SU-DHL-6 (cell line): ENCODE results near the gene TGM1.

Experiments used
- H2AFZ ChIP-seq: fragments of 200-600 bp; sonication (generic); 2 replicates; pipeline ENCODE4 v1.6.1; 2014; ENCODE audit warnings: low read depth, mild to moderate bottlenecking, moderate library complexity, mixed read lengths, antibody characterized with exemption, low read length; ENCODE audit not compliant: severe bottlenecking
- H3F3A ChIP-seq: fragments of 200-600 bp; shearing (Covaris generic); 2 replicates; pipeline ENCODE4 v1.6.0; 2016; ENCODE audit warnings: antibody characterized with exemption, mild to moderate bottlenecking; ENCODE audit not compliant: insufficient read depth
- H3K27ac ChIP-seq: fragments of 200-600 bp; sonication (generic); 2 replicates; pipeline ENCODE4 v1.5.1; 2016; ENCODE audit warnings: low read depth, mild to moderate bottlenecking, low read length, moderate library complexity, mixed read lengths
- H3K27me3 ChIP-seq: fragments of 200-600 bp; sonication (generic), shearing (Covaris generic); 2 replicates; pipeline ENCODE4 v1.6.0; 2014; ENCODE audit warnings: mild to moderate bottlenecking, low read length
- H3K36me3 ChIP-seq: fragments of 200-600 bp; sonication (generic); 2 replicates; pipeline ENCODE4 v1.6.1; 2014; ENCODE audit warnings: mild to moderate bottlenecking, low read length, mixed read lengths
- H3K4me2 ChIP-seq: fragments of 300-600, 200-600 bp; shearing (Covaris generic), sonication (generic); 2 replicates; pipeline ENCODE4 v1.6.0; 2014; ENCODE audit warnings: low read length, low read depth, mild to moderate bottlenecking; ENCODE audit not compliant: poor library complexity, severe bottlenecking
- H3K4me3 ChIP-seq: fragments of 200-600 bp; sonication (generic); 2 replicates; pipeline ENCODE4 v1.5.1; 2014; ENCODE audit warnings: antibody characterized with exemption, low read length, mild to moderate bottlenecking, mixed read lengths; ENCODE audit not compliant: insufficient read depth, poor library complexity, severe bottlenecking
- H3K79me2 ChIP-seq: fragments of 200-600 bp; sonication (generic); 2 replicates; pipeline ENCODE4 v1.6.1; 2014; ENCODE audit warnings: mild to moderate bottlenecking, low read length, moderate library complexity; ENCODE audit not compliant: insufficient read depth
- H3K9ac ChIP-seq: fragments of 200-600 bp; sonication (generic); 2 replicates; pipeline ENCODE4 v1.7.0; 2014; ENCODE audit warnings: mild to moderate bottlenecking, low read length
- H3K9me2 ChIP-seq: fragments of 200-600 bp; sonication (generic); replicated peaks from 2 replicates; pipeline ENCODE4 v1.6.1; 2014; ENCODE audit warnings: low read length; ENCODE audit not compliant: insufficient read depth
- H3K9me3 ChIP-seq: fragments of 200-600 bp; sonication (generic); 2 replicates; pipeline ENCODE4 v1.6.1; 2014; ENCODE audit warnings: low read length, mixed read lengths; ENCODE audit not compliant: insufficient read depth
- H4K20me1 ChIP-seq: fragments of 200-600 bp; sonication (generic); 2 replicates; pipeline ENCODE4 v1.6.1; 2014; ENCODE audit warnings: low read depth, mild to moderate bottlenecking, antibody characterized with exemption, low read length, moderate library complexity, mixed read lengths
- EZH2phosphoT487 ChIP-seq: fragments of 200-600 bp; sonication (generic), shearing (Covaris generic); conservative IDR thresholded peaks from 2 replicates; pipeline ENCODE4 v1.6.1; 2018; ENCODE audit warnings: mild to moderate bottlenecking, antibody characterized with exemption, low read length, moderate library complexity, mixed read lengths
- TF ChIP-seq, protein P1 (sequence below): fragments of 200-600 bp; sonication (generic); IDR thresholded peaks from one replicate; pipeline ENCODE4 v1.5.1; 2017; ENCODE audit warnings: antibody characterized with exemption, mild to moderate bottlenecking, low read length, moderate library complexity; ENCODE audit not compliant: insufficient read depth, poor library complexity, severe bottlenecking

Gene TGM1

GRCh38 chr14:24268225-24268624, 5.2 kb upstream of the TGM1 start:
- Histone ChIP-seq H3K4me3 (no peak overlapping the region), H4K20me1 (no peaks in the 10 kb centered on the region), H3K9me3 (no peaks in the 10 kb centered on the region), H3K9ac (no peak overlapping the region), H3K27ac (no peak overlapping the region), H3F3A (peaks cover 11% of the 10 kb centered on the region), H3K4me2 (no peak overlapping the region), H3K36me3 (no peaks in the 10 kb centered on the region), H3K79me2 (0 out of 2 replicates have a peak, but pooled peaks cover 2% of the 10 kb centered on the region), H3K27me3 (no peaks in the 10 kb centered on the region), H3K9me2 (no peaks in the 10 kb centered on the region), H2AFZ (no peak overlapping the region)
- TF ChIP-seq EZH2phosphoT487, result no peak
- TF ChIP-seq, protein P1, sequence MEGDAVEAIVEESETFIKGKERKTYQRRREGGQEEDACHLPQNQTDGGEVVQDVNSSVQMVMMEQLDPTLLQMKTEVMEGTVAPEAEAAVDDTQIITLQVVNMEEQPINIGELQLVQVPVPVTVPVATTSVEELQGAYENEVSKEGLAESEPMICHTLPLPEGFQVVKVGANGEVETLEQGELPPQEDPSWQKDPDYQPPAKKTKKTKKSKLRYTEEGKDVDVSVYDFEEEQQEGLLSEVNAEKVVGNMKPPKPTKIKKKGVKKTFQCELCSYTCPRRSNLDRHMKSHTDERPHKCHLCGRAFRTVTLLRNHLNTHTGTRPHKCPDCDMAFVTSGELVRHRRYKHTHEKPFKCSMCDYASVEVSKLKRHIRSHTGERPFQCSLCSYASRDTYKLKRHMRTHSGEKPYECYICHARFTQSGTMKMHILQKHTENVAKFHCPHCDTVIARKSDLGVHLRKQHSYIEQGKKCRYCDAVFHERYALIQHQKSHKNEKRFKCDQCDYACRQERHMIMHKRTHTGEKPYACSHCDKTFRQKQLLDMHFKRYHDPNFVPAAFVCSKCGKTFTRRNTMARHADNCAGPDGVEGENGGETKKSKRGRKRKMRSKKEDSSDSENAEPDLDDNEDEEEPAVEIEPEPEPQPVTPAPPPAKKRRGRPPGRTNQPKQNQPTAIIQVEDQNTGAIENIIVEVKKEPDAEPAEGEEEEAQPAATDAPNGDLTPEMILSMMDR, result no peak

DNA sequence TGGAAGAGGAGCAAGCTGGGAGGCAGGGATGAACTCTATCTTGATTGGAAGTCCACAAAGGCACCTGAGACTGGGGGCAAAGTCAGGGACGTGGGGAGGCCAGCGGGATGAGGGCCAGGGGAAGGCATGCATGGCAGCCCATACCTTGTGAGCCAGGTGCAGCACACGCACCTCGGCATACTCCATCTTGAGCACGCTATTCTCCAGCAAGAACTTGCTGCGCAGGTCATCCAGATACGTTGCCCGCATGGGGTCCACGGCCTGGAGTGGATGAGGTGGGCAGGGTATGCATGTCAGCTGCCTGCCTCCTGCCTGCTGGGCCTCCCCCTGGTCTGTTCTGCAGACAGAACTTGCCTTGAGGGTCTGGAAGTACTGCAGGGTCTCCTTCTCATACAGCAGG, 4.5 kb upstream of the TGM1 start:
- H3K79me2 ChIP-seq, result no peaks in the 10 kb centered on the region
- H4K20me1 ChIP-seq, result no peaks in the 10 kb centered on the region
- TF ChIP-seq EZH2phosphoT487, result no peak
- TF ChIP-seq, protein P1, result no peak
- peaks cover 8% of the 10 kb centered on the region for H3F3A ChIP-seq
- no peaks in the 10 kb centered on the region for H3K36me3 ChIP-seq
- H3K4me3 ChIP-seq, result no peak overlapping the region
- no peaks in the 10 kb centered on the region for H3K9me3 ChIP-seq
- H3K27ac ChIP-seq, result no peak overlapping the region
- no peak overlapping the region for H2AFZ ChIP-seq
- no peak overlapping the region for H3K4me2 ChIP-seq
- no peaks in the 10 kb centered on the region for H3K27me3 ChIP-seq
- no peaks in the 10 kb centered on the region for H3K9me2 ChIP-seq
- H3K9ac ChIP-seq, result no peak overlapping the region

DNA sequence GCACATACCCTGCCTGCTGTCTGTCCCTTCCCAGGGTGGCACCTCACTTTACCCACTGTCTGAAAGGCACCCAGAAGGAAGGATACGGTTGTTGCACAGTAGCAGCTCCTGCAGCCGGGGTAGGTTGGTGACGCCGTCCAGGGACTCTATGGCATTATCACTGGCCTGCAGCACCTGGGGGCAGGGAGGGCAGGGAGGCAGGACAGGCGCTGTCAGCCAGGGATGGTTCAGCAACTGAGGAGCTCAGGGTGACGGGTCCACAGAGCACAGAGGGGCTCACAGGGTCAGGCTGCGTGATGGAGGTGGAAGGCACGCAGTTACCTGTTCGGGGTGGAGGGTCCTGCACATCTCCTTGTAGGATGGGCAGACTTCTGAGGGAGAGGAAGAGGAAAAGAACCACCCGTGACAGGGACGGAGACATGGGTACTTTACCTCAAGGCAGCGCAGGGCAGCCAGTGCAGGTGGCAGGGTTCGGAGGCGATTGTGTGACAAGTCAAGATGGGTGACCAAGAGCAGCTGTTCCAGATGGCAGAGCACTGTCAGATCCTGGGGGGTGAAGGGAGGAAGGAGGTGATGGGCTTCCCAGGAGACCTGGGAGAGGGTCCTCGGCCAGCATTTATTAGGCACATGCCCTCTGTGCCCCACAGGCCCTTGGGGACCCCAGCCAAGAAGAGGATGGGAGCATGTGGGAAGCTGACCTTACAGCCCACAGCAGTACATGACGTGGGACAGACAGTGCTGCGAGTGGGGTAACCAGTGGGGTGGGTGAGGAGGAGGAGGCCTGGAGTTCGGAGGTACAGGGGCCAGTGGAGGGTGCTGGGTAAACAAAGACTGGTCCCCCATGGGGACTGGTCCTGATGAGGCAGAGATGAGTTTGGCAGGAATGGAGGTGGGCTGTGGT, 3.6 kb upstream of the TGM1 start:
- Histone ChIP-seq H3K9me2 (no peaks in the 10 kb centered on the region), H3F3A (no peaks in the 10 kb centered on the region), H3K36me3 (no peaks in the 10 kb centered on the region), H4K20me1 (no peaks in the 10 kb centered on the region), H3K27me3 (no peaks in the 10 kb centered on the region), H3K9me3 (no peaks in the 10 kb centered on the region), H3K79me2 (no peaks in the 10 kb centered on the region), H3K27ac (no peak overlapping the region), H2AFZ (no peak overlapping the region), H3K4me3 (no peak overlapping the region), H3K9ac (no peak overlapping the region), H3K4me2 (no peak overlapping the region)
- TF ChIP-seq EZH2phosphoT487, result no peak
- TF ChIP-seq, protein P1, result no peak
